Activated T-helper 1 cell treated with anti-CD3 and anti-CD28 coated beads, Interleukin-2, amount 50 U/mL, for 16 hours (primary cell): ENCODE measurements around the gene SLC2A9.

Experiments
- DNase-seq, 2 donors: peaks; one replicate each; pipeline ENCODE4 v3.0.0-alpha.2; 2020; ENCODE audit warnings: low read depth in 1 of 2, low spot score in 1 of 2

Gene SLC2A9

GRCh38 chr4:10045481-10045880 is 24.2 kb upstream of the SLC2A9 start:
- DNase-seq: no peak

GRCh38 chr4:10041036-10041435 is 19.7 kb upstream of the SLC2A9 start:
- DNase-seq: no peak

GRCh38 chr4:10040049-10040892 is 19.0 kb upstream of the SLC2A9 start:
- DNase-seq: no peak

- no peak for DNase-seq
Observed at GRCh38 chr4:10036807-10037342, 15.6 kb upstream of the SLC2A9 start.

- DNase-seq: no peak
Observed at GRCh38 chr4:10035130-10035529, 13.8 kb upstream of the SLC2A9 start.

GRCh38 chr4:10034612-10035104 is 13.4 kb upstream of the SLC2A9 start:
- DNase-seq: no peak

GRCh38 chr4:10034136-10034535 is 12.8 kb upstream of the SLC2A9 start:
- DNase-seq: no peak

- DNase-seq: no peak
Observed at GRCh38 chr4:10033191-10033881, 12.0 kb upstream of the SLC2A9 start.

- no peak for DNase-seq
Observed at GRCh38 chr4:10032625-10033024, 11.3 kb upstream of the SLC2A9 start.

GRCh38 chr4:10031668-10032590 is 10.6 kb upstream of the SLC2A9 start:
- no peak for DNase-seq

GRCh38 chr4:10030972-10031667 is 9.8 kb upstream of the SLC2A9 start:
- DNase-seq: no peak

GRCh38 chr4:10029403-10029802 is 8.1 kb upstream of the SLC2A9 start:
- DNase-seq: no peak

GRCh38 chr4:10028910-10029309 is 7.6 kb upstream of the SLC2A9 start:
- no peak for DNase-seq

GRCh38 chr4:10026485-10026884 is 5.2 kb upstream of the SLC2A9 start:
- DNase-seq: no peak

GRCh38 chr4:10025230-10025806 is 4.0 kb upstream of the SLC2A9 start:
- DNase-seq: no peak

- DNase-seq: no peak
Observed at GRCh38 chr4:10024303-10024702, 3.0 kb upstream of the SLC2A9 start.

GRCh38 chr4:10023806-10024205 is 2.5 kb upstream of the SLC2A9 start:
- DNase-seq: no peak

- no peak for DNase-seq
Observed at GRCh38 chr4:10023050-10023419, 1.7 kb upstream of the SLC2A9 start.

GRCh38 chr4:10022346-10023049 is 1.2 kb upstream of the SLC2A9 start:
- no peak for DNase-seq

GRCh38 chr4:10021653-10022023 is 341 bp upstream of the SLC2A9 start:
- no peak for DNase-seq
